Smooth muscle cell (in vitro differentiated cells): Measurements from ENCODE around the gene SLC66A1. TPM values are rescaled to one million over a fixed set of nuclear protein-coding genes. Genes with fewer than 3 reads are reported as not detected.

Source experiments
- DNase-seq: peaks from one replicate; lab custom pipeline; 2025; ENCODE audit not compliant: unreplicated experiment; lab: John Stamatoyannopoulos, UW
- H2AFZ ChIP-seq: fragments of 200-600 bp; sonication (generic); 2 replicates; pipeline ENCODE4 v1.6.0; 2016; ENCODE audit warnings: antibody characterized with exemption, low read depth, mild to moderate bottlenecking
- H3F3A ChIP-seq: fragments of 200-600 bp; sonication (generic); 2 replicates; pipeline ENCODE4 v1.6.0; 2017; ENCODE audit warnings: antibody characterized with exemption, low read depth
- H3K27ac ChIP-seq: fragments of 200-600 bp; sonication (generic); 2 replicates; pipeline ENCODE4 v1.5.1; 2016; ENCODE audit warnings: low read depth, mild to moderate bottlenecking
- H3K27me3 ChIP-seq: fragments of 200-600 bp; sonication (generic); 2 replicates; pipeline ENCODE4 v1.6.1; 2016; ENCODE audit warnings: low read depth, mild to moderate bottlenecking
- H3K36me3 ChIP-seq: fragments of 200-600 bp; sonication (generic); 2 replicates; pipeline ENCODE4 v1.5.1; 2016; ENCODE audit warnings: low read depth
- H3K4me1 ChIP-seq: fragments of 200-600 bp; sonication (generic); 2 replicates; pipeline ENCODE4 v1.5.1; 2016; ENCODE audit warnings: low read depth
- H3K4me2 ChIP-seq: fragments of 200-600 bp; sonication (generic); 2 replicates; pipeline ENCODE4 v1.6.0; 2016; ENCODE audit warnings: mild to moderate bottlenecking
- H3K4me3 ChIP-seq: fragments of 200-600 bp; sonication (generic); 2 replicates; pipeline ENCODE4 v1.5.1; 2016; ENCODE audit warnings: mild to moderate bottlenecking
- H3K79me2 ChIP-seq: fragments of 200-600 bp; sonication (generic); 2 replicates; pipeline ENCODE4 v1.6.0; 2016; ENCODE audit warnings: low read depth, mild to moderate bottlenecking
- H3K9ac ChIP-seq: fragments of 200-600 bp; sonication (generic); 2 replicates; pipeline ENCODE4 v1.6.0; 2016; ENCODE audit warnings: low read depth
- H3K9me3 ChIP-seq: fragments of 200-600 bp; sonication (generic); replicated peaks from 2 replicates; pipeline ENCODE4 v1.5.1; 2016; ENCODE audit warnings: low read depth
- H4K20me1 ChIP-seq: fragments of 200-600 bp; sonication (generic); 2 replicates; pipeline ENCODE4 v1.6.0; 2016; ENCODE audit warnings: low read depth
- CTCF ChIP-seq: fragments of 200-600 bp; sonication (generic); IDR thresholded peaks from 2 replicates; pipeline ENCODE4 v1.5.1; 2017; ENCODE audit warnings: borderline replicate concordance, mild to moderate bottlenecking, antibody characterized with exemption; ENCODE audit not compliant: insufficient read depth, poor library complexity, severe bottlenecking
- WGBS: methylation state at CpG from one replicate; pipeline ENCODE4 v1.1.7; 2016; ENCODE audit warnings: low lambda C conversion rate; 5-methylcytosine and 5-hydroxymethylcytosine counted together
- polyA plus RNA-seq: library from polyadenylated mRNA; unstranded; fragments of >200 nt; fragmentation: Nextera tagmentation; extraction: Ambion mirVana; gene quantifications from 2 replicates; pipeline ENCODE4 v1.2.1, GENCODE V29; 2016
- total RNA-seq: library from RNA; depleted of rRNA; stranded (reverse); fragments of >200 nt; gene quantifications from 2 replicates; pipeline ENCODE4 v1.2.3, GENCODE V29; 2014

Gene SLC66A1
- total and polyA plus RNA-seq, 2 experiments from 2014 or later, result 21.9 to 23.9 TPM

- no peak for TF ChIP-seq CTCF
- peaks cover 21% of the 10 kb centered on the region for H4K20me1 ChIP-seq
- H3K36me3 ChIP-seq, result no peaks in the 10 kb centered on the region
- no peak overlapping the region for H3K9ac ChIP-seq
- H3K4me1 ChIP-seq, result no peaks in the 10 kb centered on the region
- no peak overlapping the region for H3K4me3 ChIP-seq
- WGBS, result 89% methylated on average over 3 of the region's 3 CpGs
- H3K79me2 ChIP-seq, result no peaks in the 10 kb centered on the region
- no peaks in the 10 kb centered on the region for H3K27me3 ChIP-seq
- H3K4me2 ChIP-seq, result no peak overlapping the region
- H3K27ac ChIP-seq, result no peak overlapping the region
- DNase-seq, result no peak
- H3F3A ChIP-seq, result no peaks in the 10 kb centered on the region
- no peak overlapping the region for H2AFZ ChIP-seq
- no peaks in the 10 kb centered on the region for H3K9me3 ChIP-seq
These were observed 8.9 kb downstream of the SLC66A1 start for GRCh38 chr1:19321071-19321470.

- Histone ChIP-seq H4K20me1 (peaks cover 15% of the 10 kb centered on the region), H3F3A (no peaks in the 10 kb centered on the region), H3K9me3 (no peaks in the 10 kb centered on the region), H3K27me3 (no peaks in the 10 kb centered on the region), H2AFZ (no peak overlapping the region), H3K9ac (no peak overlapping the region), H3K36me3 (no peaks in the 10 kb centered on the region), H3K4me2 (no peak overlapping the region), H3K4me1 (no peaks in the 10 kb centered on the region), H3K4me3 (no peak overlapping the region), H3K27ac (no peak overlapping the region), H3K79me2 (no peaks in the 10 kb centered on the region)
- 95% methylated on average over 10 of the region's 10 CpGs for WGBS
- DNase-seq, result no peak
- no peak for TF ChIP-seq CTCF
These were observed 10.4 kb downstream of the SLC66A1 start for GRCh38 chr1:19322481-19322880.

- Histone ChIP-seq H2AFZ (no peak overlapping the region), H3K9me3 (no peaks in the 10 kb centered on the region), H3K27me3 (no peaks in the 10 kb centered on the region), H4K20me1 (peaks cover 11% of the 10 kb centered on the region), H3K27ac (no peak overlapping the region), H3K4me3 (no peak overlapping the region), H3K79me2 (no peaks in the 10 kb centered on the region), H3K4me1 (no peaks in the 10 kb centered on the region), H3K9ac (no peak overlapping the region), H3K4me2 (no peak overlapping the region), H3K36me3 (no peaks in the 10 kb centered on the region), H3F3A (no peaks in the 10 kb centered on the region)
- WGBS, result 98% methylated on average over 23 of the region's 23 CpGs
- no peak for TF ChIP-seq CTCF
- no peak for DNase-seq
These were observed 12.0 kb downstream of the SLC66A1 start for GRCh38 chr1:19323987-19324664.

- H3K27me3 ChIP-seq, result no peaks in the 10 kb centered on the region
- H3K4me3 ChIP-seq, result no peak overlapping the region
- no peaks in the 10 kb centered on the region for H3K4me1 ChIP-seq
- H3K79me2 ChIP-seq, result no peaks in the 10 kb centered on the region
- peaks cover 9% of the 10 kb centered on the region for H4K20me1 ChIP-seq
- no peaks in the 10 kb centered on the region for H3F3A ChIP-seq
- 98% methylated on average over 9 of the region's 9 CpGs for WGBS
- H3K9ac ChIP-seq, result no peak overlapping the region
- no peak for TF ChIP-seq CTCF
- H3K9me3 ChIP-seq, result no peaks in the 10 kb centered on the region
- H3K4me2 ChIP-seq, result no peak overlapping the region
- H3K36me3 ChIP-seq, result no peaks in the 10 kb centered on the region
- H3K27ac ChIP-seq, result no peak overlapping the region
- no peak overlapping the region for H2AFZ ChIP-seq
- no peak for DNase-seq
These were observed 12.5 kb downstream of the SLC66A1 start for GRCh38 chr1:19324665-19324990.
